HG02759 (cell line): ENCODE results near the gene DAPK2.

Source experiments
- ATAC-seq: cut with Tn5 transposase; IDR thresholded peaks from one replicate; pipeline ENCODE4 v1.9.1; 2021; ENCODE audit warnings: mild to moderate bottlenecking, moderate library complexity; ENCODE audit not compliant: unreplicated experiment

DAPK2 gene

GRCh38 chr15:64024172-64025050, 21.9 kb downstream of the DAPK2 start:
- ATAC-seq, result no peak

GRCh38 chr15:64023220-64023619, 23.1 kb downstream of the DAPK2 start:
- no peak for ATAC-seq

DNA sequence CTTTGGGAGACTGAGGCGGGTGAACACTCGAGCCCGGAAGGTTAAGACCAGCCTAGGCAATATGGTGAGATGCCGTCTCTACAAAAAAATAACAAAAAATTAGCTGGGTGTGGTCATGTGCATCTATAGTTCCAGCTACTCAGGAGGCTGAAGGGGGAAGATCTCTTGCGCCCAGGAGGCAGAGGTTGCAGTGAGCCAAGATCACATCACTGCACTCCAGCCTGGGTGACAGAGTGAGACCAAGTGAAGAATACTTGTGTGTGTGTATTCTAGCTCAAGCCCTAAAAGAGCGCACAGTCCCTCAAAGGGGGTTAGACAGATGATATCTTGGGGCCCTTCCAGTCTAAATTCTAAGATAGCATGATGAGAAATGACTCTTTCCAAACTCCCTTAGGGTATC, 23.7 kb downstream of the DAPK2 start:
- no peak for ATAC-seq

DNA sequence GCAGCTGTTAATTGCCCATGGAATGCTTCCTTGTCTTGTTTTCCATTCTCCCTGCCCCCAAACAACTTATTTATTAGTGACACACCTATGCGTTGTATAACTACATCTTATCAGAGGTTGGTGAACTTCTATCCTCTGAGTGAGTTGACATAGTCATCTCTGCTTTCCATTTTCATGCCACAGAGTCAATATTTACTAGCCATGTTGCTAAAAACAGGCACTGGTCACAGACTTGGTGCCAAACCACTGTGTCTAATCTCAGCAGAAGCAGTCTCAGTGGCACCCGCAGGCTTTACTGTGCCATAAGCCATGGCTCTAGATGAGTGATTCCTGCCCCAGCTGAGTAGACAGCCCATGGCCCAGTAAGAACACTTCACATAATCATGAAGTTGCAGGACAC, 26.5 kb downstream of the DAPK2 start:
- ATAC-seq, result peak; percentile 89

- no peak for ATAC-seq
These were observed 28.6 kb downstream of the DAPK2 start for GRCh38 chr15:64017591-64018163.

GRCh38 chr15:64017082-64017588, 29.1 kb downstream of the DAPK2 start:
- ATAC-seq, result no peak

- no peak for ATAC-seq
These were observed 30.0 kb downstream of the DAPK2 start for GRCh38 chr15:64016257-64016656.

DNA sequence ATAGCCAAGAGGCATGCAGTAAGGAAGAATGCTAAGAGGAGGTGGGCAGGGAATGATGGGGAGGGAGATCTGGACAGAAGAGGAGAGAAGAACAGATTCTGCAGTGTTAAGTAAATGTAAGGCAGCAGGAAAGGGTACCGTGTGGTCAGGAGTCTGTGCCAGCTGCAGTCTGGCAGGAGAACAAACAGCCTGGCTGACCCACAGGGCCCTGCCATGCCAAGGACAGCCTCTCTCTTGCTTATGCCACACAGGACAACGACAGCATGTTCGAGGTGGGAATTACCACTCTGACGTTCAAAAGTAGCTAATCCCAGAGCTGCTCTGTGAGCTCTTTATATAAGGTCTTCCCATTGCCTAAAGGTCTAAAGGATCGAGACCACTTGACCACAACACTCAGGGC, 31.3 kb downstream of the DAPK2 start:
- ATAC-seq, result no peak

DNA sequence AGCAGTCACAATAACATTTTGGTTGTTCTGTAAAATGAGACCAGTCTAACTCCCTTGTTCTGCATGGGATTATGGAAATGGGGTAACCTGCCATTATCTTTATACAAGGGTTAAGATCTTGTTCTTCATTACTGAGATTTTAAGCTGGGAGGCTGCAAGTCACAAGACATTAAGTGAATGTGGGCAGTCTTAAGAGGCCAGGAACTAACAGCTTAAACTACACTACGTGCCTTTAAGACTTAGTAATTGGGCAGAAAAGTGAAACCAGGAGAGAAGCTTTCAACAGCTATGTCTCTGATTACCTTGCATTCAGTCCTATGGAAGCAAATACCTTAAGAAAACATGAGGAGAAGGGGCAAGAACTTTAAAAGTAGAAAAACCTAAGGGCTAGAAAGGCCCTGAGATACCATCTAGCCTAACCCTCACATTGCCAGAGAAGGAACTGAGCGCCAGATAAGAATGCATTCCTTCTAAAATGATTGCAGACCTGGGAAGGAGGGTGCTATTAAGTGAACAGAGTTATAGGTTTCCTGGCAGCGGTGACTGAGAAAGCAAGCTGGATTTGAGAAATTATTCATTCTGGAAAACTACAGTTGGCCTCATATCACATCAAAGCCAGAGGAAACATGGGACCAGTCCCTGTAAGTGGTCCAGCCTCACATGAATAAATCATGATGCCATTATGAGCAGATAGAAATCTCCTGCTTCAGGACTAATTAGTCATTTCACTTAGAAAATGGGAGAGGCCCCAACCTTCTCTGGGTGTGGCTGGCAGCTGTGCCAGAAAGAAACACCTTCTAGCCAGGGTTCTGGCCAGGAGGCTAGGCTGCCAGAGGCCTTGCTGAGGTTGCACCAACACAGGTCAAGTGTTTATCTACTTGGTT, 32.9 kb downstream of the DAPK2 start:
- ATAC-seq, result no peak

DNA sequence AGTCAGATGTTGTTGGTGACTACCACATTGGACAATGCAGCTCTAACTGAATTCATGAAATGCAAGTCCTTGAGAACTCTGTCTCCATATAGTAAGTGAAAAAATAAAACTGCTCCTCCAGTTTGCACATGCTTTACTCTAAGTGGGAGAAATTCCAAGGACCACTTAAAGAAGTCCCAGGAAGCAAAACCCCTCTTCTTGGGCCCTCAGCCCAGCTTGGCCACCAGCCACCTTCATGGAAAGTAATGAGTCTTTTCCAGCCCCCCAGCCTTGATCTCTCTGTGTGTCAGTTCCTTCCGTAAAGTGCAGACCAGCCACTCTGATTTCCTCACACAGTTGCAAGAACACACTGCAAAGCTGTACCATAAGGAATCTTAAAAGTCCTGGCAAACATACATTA, 34.5 kb downstream of the DAPK2 start:
- ATAC-seq, result no peak

DNA sequence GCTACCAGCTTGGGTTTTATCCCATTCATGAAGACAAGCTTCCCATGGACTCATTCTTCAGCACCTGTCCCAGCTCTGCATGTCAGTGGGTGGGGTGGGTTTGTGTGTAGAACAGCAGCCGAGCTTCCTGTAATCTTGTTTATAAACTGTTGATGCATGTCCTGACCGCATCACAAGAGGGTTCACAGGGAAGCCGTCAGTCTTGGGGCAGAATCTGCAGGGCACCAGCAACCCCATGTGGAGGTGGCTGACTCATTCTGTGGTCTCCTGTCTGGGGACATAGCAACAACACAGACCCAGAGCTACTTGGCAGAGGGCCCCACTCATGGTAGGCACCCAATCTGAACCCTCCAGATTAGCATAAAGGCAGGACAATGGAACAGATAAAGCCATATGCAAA, 35.6 kb downstream of the DAPK2 start:
- peak; percentile 84 for ATAC-seq

- peak; percentile 51 for ATAC-seq
These were observed 36.5 kb downstream of the DAPK2 start for GRCh38 chr15:64009798-64010261.

- no peak for ATAC-seq
These were observed 37.0 kb downstream of the DAPK2 start for GRCh38 chr15:64009241-64009640.

DNA sequence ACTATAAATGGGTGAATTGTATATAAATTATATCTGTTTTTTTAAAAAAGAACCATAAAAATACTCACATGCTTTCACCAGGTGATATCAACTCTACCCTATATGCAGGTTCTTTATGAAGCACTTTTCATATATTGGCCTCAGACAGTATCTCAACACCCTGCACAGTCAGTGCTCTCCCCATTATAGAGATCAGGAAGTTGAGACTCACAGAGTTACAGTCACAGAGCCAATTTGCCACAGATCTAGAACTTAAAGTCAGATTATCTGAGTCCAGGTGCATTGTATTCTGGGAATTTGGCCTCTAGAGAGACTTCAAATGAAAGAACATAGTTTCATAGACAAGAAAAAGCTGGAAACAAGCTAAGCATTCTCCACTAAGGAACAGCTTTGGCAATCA, 38.1 kb downstream of the DAPK2 start:
- ATAC-seq, result no peak

GRCh38 chr15:64006642-64007041, 39.6 kb downstream of the DAPK2 start:
- no peak for ATAC-seq

DNA sequence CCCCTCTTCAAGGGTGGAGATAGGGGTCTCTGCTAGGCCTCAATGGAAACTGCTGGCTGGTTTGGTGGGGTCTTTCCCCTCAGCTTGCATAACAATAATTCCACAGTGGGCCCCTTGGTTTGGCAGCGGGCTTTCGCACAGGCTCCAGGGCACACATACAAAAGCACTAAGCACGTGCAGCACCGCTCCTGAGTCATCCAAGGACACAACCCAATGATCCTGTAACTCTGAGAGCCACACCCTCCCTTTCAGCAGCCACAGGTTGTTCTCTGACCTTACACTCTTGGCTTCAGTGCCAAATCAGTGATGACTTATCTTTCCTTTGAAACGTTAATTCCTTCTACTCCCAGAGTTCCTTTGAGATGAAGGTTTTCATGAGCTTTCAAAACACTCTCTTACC, 41.7 kb downstream of the DAPK2 start:
- no peak for ATAC-seq

DNA sequence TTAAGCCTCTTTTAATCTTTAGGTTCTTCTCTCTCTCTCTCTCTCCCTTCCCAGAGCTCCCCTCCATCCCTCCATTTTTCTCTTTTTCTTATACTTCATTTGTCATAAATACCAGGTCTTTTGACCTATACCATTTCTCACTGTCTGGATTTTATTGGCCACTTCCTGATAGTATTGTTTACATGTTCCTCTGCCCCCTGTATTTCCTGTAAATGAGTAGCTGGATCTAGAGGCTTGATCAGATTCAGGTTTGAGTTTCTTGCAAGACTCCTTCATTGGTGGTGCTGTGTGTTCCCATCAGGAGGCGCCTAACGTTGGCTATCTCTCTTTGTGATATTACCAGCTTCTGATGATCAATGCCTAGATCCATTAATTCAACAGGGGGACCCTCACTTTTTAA, 42.2 kb downstream of the DAPK2 start:
- ATAC-seq, result no peak

GRCh38 chr15:64003182-64003581, 43.1 kb downstream of the DAPK2 start:
- ATAC-seq, result no peak

DNA sequence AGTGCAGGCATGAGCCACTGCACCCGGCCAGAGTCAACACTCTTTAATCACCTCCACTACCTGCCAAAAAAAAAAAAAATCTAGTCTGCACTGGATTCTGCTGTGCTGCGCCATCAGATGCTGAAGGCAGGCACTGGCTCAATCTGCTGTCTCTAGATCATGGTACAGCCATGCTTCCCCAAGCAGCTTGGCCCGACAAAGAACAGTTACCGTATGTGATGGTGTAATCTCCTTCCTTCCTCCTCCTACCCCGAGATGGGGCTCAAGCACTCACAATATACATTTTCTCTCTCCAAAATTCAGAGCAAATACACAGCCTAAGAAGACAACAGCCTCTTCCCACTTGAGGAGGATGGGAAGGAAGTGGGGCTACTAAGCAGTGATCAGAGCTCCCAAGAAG, 45.1 kb downstream of the DAPK2 start:
- ATAC-seq, result no peak

DNA sequence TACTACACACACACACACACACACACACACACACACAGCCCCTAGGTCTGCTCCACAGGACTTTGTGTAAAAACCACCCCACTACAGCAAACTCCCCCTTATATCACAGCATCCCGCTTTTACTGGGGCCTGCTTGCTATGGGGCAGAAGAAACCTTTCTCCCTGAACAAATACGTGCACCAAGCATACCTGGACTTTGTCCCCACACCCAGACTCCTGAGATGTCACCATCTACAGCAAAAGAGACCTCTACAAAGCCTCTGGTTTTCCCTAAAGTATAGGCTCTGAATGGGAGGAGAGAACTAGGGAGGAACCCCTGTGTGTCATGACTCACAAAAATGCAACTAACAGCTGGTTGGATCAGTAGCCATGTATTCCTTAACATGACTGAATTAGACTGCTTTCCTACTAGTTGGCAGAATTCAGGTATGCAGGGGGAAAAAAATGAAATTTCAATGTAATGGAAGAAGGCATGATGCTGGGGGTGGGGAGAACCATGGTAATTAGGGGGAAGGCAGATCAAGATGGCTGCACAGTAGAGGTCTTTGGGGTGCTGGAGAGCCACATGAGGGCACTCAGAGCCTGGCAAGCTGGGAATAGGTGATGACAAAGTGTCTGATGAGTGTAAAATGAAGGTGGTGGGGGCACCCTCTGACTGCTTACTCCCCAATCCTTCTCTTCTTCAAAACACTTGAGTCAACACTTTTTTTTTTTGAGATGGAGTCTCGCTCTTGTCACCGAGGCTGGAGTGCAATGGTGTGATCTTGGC, 45.9 kb downstream of the DAPK2 start:
- ATAC-seq, result no peak

GRCh38 chr15:63999177-63999576, 47.1 kb downstream of the DAPK2 start:
- no peak for ATAC-seq
